Renal cortex interstitium (tissue), 11 donors: ENCODE data around the gene HTT. TPM values are rescaled to one million over a fixed set of nuclear protein-coding genes. Genes with fewer than 3 reads are reported as not detected.

Experiments used
- DNase-seq, 11 donors: peaks; one replicate each; pipeline ENCODE4 v3.0.0-alpha.2; 2013; ENCODE audit warnings: low read depth in 9 of 11, low spot score in 4 of 11; ENCODE audit errors: extremely low read depth in 1 of 11
- polyA plus RNA-seq, 3 donors: library from polyadenylated mRNA; unstranded; fragments of 120-200 nt; gene quantifications; one replicate each; pipeline ENCODE4 v1.2.1, GENCODE V29; 2013; ENCODE audit not compliant: insufficient read length in 3 of 3

The HTT gene
- polyA plus RNA-seq, 3 donors, result 30.8 to 38.1 (median 37.9) TPM

- no peak for DNase-seq
Measured at GRCh38 chr4:3223346-3223745, 148.9 kb downstream of the HTT start.

- no peak for DNase-seq
Measured at GRCh38 chr4:3223956-3224748, 149.7 kb downstream of the HTT start.

GRCh38 chr4:3225071-3225850 lies 150.8 kb downstream of the HTT start:
- DNase-seq, result no peak

GRCh38 chr4:3225936-3226335 lies 151.5 kb downstream of the HTT start:
- no peak for DNase-seq

- DNase-seq, result no peak
Measured at GRCh38 chr4:3226467-3226866, 152.0 kb downstream of the HTT start.

- DNase-seq, result no peak
Measured at GRCh38 chr4:3226944-3227343, 152.5 kb downstream of the HTT start.

- no peak for DNase-seq
Measured at GRCh38 chr4:3227878-3228675, 153.6 kb downstream of the HTT start.

GRCh38 chr4:3228881-3229280 lies 154.4 kb downstream of the HTT start:
- DNase-seq, result no peak

- DNase-seq, result no peak
Measured at GRCh38 chr4:3229328-3229727, 154.8 kb downstream of the HTT start.

- DNase-seq, result no peak
Measured at GRCh38 chr4:3229964-3230363, 155.5 kb downstream of the HTT start.

- no peak for DNase-seq
Measured at GRCh38 chr4:3231471-3231870, 157.0 kb downstream of the HTT start.

GRCh38 chr4:3232001-3232400 lies 157.5 kb downstream of the HTT start:
- no peak for DNase-seq

GRCh38 chr4:3232871-3233271 lies 158.4 kb downstream of the HTT start:
- DNase-seq, result no peak

GRCh38 chr4:3233391-3234071 lies 159.1 kb downstream of the HTT start:
- DNase-seq, result no peak

GRCh38 chr4:3234171-3235029 lies 159.9 kb downstream of the HTT start:
- no peak for DNase-seq

GRCh38 chr4:3235030-3235345 lies 160.5 kb downstream of the HTT start:
- DNase-seq, result no peak

- DNase-seq, result no peak
Measured at GRCh38 chr4:3235581-3235980, 161.1 kb downstream of the HTT start.

GRCh38 chr4:3236326-3236878 lies 161.9 kb downstream of the HTT start:
- no peak for DNase-seq
